Measurements from ENCODE around the gene SKI. TPM values are rescaled to one million over a fixed set of nuclear protein-coding genes. Genes with fewer than 3 reads are reported as not detected.

The SKI gene
- total and polyA plus RNA-seq, 7 experiments from 2014 or later: 0.61 to 278 (median 95.3) TPM

- Mint-ChIP-seq H3K9me3 (peaks cover 0 to 6% (median 0%) of the 10 kb centered on the region in 11 donors), H3K4me3 (peak overlapping the region in 9 of 10 donors; percentile 56 to 83 (median 69)), H3K36me3 (peaks cover 0 to 14% (median 4%) of the 10 kb centered on the region in 5 donors), H3K4me1 (peaks cover 9 to 24% (median 17%) of the 10 kb centered on the region in 7 donors), H3K27ac (peak overlapping the region in 4 of 9 donors; percentile 26 to 80 (median 62)), H3K27me3 (peaks cover 0 to 8% (median 0%) of the 10 kb centered on the region in 5 donors)
- ATAC-seq (peak; percentile 88), DNase-seq (peak; percentile 87 to 98 (median 97))
- Histone ChIP-seq H3K4me1 (ENCODE audit: control insufficient read depth in 2 of 2, insufficient read depth in 2 of 2, low read length in 2 of 2) (peaks cover 5 to 14% of the 10 kb centered on the region in 2 donors), H3K36me3 (ENCODE audit: control insufficient read depth in 2 of 3, insufficient read depth in 3 of 3, low read length in 3 of 3) (peaks cover 0 to 28% (median 0%) of the 10 kb centered on the region in 3 experiments), H3K27me3 (ENCODE audit: control insufficient read depth in 2 of 2, insufficient read depth in 2 of 2, low read length in 2 of 2) (no peaks in the 10 kb centered on the region), H3K9me3 (ENCODE audit: control insufficient read depth in 2 of 3, low read length in 3 of 3) (no peaks in the 10 kb centered on the region), H3K4me3 (ENCODE audit: low read length) (peak overlapping the region; percentile 33), H3K27ac (ENCODE audit: low read depth, low read length) (peak overlapping the region; percentile 72)
- POLR2A ChIA-PET: interaction anchor here (0.6 to 8.1 kb wide), 13 partner anchors 14 to 297 kb away, joined by 3 to 99 read pairs (median 4); partner anchors contain the start of genes FAAP20, MORN1 and RER1
- intact Hi-C loops (cut with micrococcal nuclease): loop anchor here (1.0 to 2.0 kb wide), 5 partner anchors 15 to 321 kb away; partner anchors contain the start of genes MORN1 (in 1 of the 2) and RER1 (in 1 of the 2)
- CTCF ChIA-PET: interaction anchor here (1.0 kb wide), 1 partner anchor 33 kb away, joined by 4 read pairs; the partner anchor contains the start of gene FAAP20
Measured at GRCh38 chr1:2227346-2228156, 568 bp upstream of the SKI start.

GRCh38 chr1:2228694-2229036 is 546 bp downstream of the SKI start:
- ChIA-PET CTCF (interaction anchor here (1.5 to 3.7 kb wide), 3 partner anchors 11 to 73 kb away, joined by 3 to 16 read pairs (median 3); no protein-coding TSS in a partner anchor), POLR2A (interaction anchor here (0.8 to 10.1 kb wide), 15 partner anchors 10 to 319 kb away, joined by 3 to 244 read pairs (median 6); partner anchors contain the start of genes MORN1 and RER1)
- Mint-ChIP-seq H3K27ac (peak overlapping the region; percentile 91 to 99 (median 96)), H3K27me3 (peaks cover 0 to 3% (median 0%) of the 10 kb centered on the region in 5 donors), H3K4me1 (peaks cover 18 to 34% (median 28%) of the 10 kb centered on the region in 7 donors), H3K9me3 (peaks cover 0 to 6% (median 0%) of the 10 kb centered on the region in 11 donors), H3K36me3 (peaks cover 0 to 17% (median 4%) of the 10 kb centered on the region in 5 donors), H3K4me3 (peak overlapping the region; percentile 89 to 100 (median 95))
- no peak for ATAC-seq
- Histone ChIP-seq H3K36me3 (ENCODE audit: control insufficient read depth in 2 of 3, insufficient read depth in 3 of 3, low read length in 3 of 3) (peaks cover 0 to 28% (median 0%) of the 10 kb centered on the region in 3 experiments), H3K27me3 (ENCODE audit: control insufficient read depth in 2 of 2, insufficient read depth in 2 of 2, low read length in 2 of 2) (no peaks in the 10 kb centered on the region), H3K4me1 (ENCODE audit: control insufficient read depth in 2 of 2, insufficient read depth in 2 of 2, low read length in 2 of 2) (peaks cover 14 to 25% of the 10 kb centered on the region in 2 donors), H3K4me3 (ENCODE audit: low read length) (peak overlapping the region; percentile 83), H3K27ac (ENCODE audit: low read depth, low read length) (peak overlapping the region; percentile 78), H3K9me3 (ENCODE audit: control insufficient read depth in 2 of 3, low read length in 3 of 3) (no peaks in the 10 kb centered on the region)
- DNase-seq: peak in 1 of 9 donors; percentile 51
- intact Hi-C loops (cut with micrococcal nuclease): no loop called here

- Histone ChIP-seq H3K27ac (ENCODE audit: low read depth, low read length) (peak overlapping the region; percentile 78), H3K4me1 (ENCODE audit: control insufficient read depth in 2 of 2, insufficient read depth in 2 of 2, low read length in 2 of 2) (peaks cover 20 to 31% of the 10 kb centered on the region in 2 donors), H3K27me3 (ENCODE audit: control insufficient read depth in 2 of 2, insufficient read depth in 2 of 2, low read length in 2 of 2) (no peaks in the 10 kb centered on the region), H3K9me3 (ENCODE audit: control insufficient read depth in 2 of 3, low read length in 3 of 3) (no peaks in the 10 kb centered on the region), H3K4me3 (ENCODE audit: low read length) (peak overlapping the region; percentile 83), H3K36me3 (ENCODE audit: control insufficient read depth in 2 of 3, insufficient read depth in 3 of 3, low read length in 3 of 3) (peaks cover 0 to 28% (median 0%) of the 10 kb centered on the region in 3 experiments)
- peaks cover 0 to 3% (median 0%) of the 10 kb centered on the region in 5 donors for H3K27me3 Mint-ChIP-seq
- peaks cover 0 to 17% (median 4%) of the 10 kb centered on the region in 5 donors for H3K36me3 Mint-ChIP-seq
- ChIA-PET CTCF (interaction anchor here (0.8 to 3.7 kb wide), 5 partner anchors 10 to 153 kb away, joined by 3 to 16 read pairs (median 4); no protein-coding TSS in a partner anchor), POLR2A (interaction anchor here (0.8 to 10.1 kb wide), 17 partner anchors 10 to 337 kb away, joined by 3 to 244 read pairs (median 5); partner anchors contain the start of genes MORN1 and RER1)
- peak overlapping the region; percentile 89 to 100 (median 95) for H3K4me3 Mint-ChIP-seq
- H3K27ac Mint-ChIP-seq: peak overlapping the region; percentile 91 to 99 (median 96)
- no peak for ATAC-seq
- H3K4me1 Mint-ChIP-seq: peaks cover 22 to 37% (median 31%) of the 10 kb centered on the region in 7 donors
- intact Hi-C loops (cut with micrococcal nuclease): no loop called here
- peaks cover 0 to 6% (median 0%) of the 10 kb centered on the region in 11 donors for H3K9me3 Mint-ChIP-seq
- peak in 8 of 9 donors; percentile 38 to 60 (median 56) for DNase-seq
Measured at GRCh38 chr1:2229037-2229864, 1.1 kb downstream of the SKI start.

- Mint-ChIP-seq H3K27me3 (peaks cover 0 to 3% (median 0%) of the 10 kb centered on the region in 5 donors), H3K4me1 (peaks cover 25 to 43% (median 35%) of the 10 kb centered on the region in 7 donors), H3K9me3 (peaks cover 0 to 6% (median 0%) of the 10 kb centered on the region in 11 donors), H3K27ac (peak overlapping the region; percentile 91 to 99 (median 97)), H3K4me3 (peak overlapping the region; percentile 89 to 100 (median 95)), H3K36me3 (peaks cover 0 to 17% (median 4%) of the 10 kb centered on the region in 5 donors)
- ATAC-seq (no peak), DNase-seq (peak in 2 of 9 donors; percentile 31 to 32)
- Histone ChIP-seq H3K4me3 (ENCODE audit: low read length) (peak overlapping the region; percentile 83), H3K9me3 (ENCODE audit: control insufficient read depth in 2 of 3, low read length in 3 of 3) (no peaks in the 10 kb centered on the region), H3K27ac (ENCODE audit: low read depth, low read length) (peak overlapping the region; percentile 78), H3K36me3 (ENCODE audit: control insufficient read depth in 2 of 3, insufficient read depth in 3 of 3, low read length in 3 of 3) (peaks cover 0 to 28% (median 0%) of the 10 kb centered on the region in 3 experiments), H3K27me3 (ENCODE audit: control insufficient read depth in 2 of 2, insufficient read depth in 2 of 2, low read length in 2 of 2) (no peaks in the 10 kb centered on the region), H3K4me1 (ENCODE audit: control insufficient read depth in 2 of 2, insufficient read depth in 2 of 2, low read length in 2 of 2) (peaks cover 29 to 40% of the 10 kb centered on the region in 2 donors)
- intact Hi-C loops (cut with micrococcal nuclease): no loop called here
- POLR2A ChIA-PET: interaction anchor here (0.6 to 10.1 kb wide), 16 partner anchors 9 to 348 kb away, joined by 3 to 244 read pairs (median 6); partner anchors contain the start of genes MORN1 and RER1
- CTCF ChIA-PET: interaction anchor here (0.8 to 3.7 kb wide), 6 partner anchors 9 to 152 kb away, joined by 3 to 16 read pairs (median 4); partner anchors contain the start of gene FAAP20
Measured at GRCh38 chr1:2229911-2230731, 2.0 kb downstream of the SKI start.

- peak; percentile 4 for ATAC-seq
- peak in 8 of 9 donors; percentile 47 to 69 (median 60) for DNase-seq
- intact Hi-C loops (cut with micrococcal nuclease): loop anchor here (1.0 kb wide), 2 partner anchors 32 to 70 kb away; no protein-coding TSS in a partner anchor
- Histone ChIP-seq H3K9me3 (ENCODE audit: control insufficient read depth in 2 of 3, low read length in 3 of 3) (no peaks in the 10 kb centered on the region), H3K4me1 (ENCODE audit: control insufficient read depth in 2 of 2, insufficient read depth in 2 of 2, low read length in 2 of 2) (peaks cover 37 to 48% of the 10 kb centered on the region in 2 donors), H3K27ac (ENCODE audit: low read depth, low read length) (peak overlapping the region; percentile 78), H3K27me3 (ENCODE audit: control insufficient read depth in 2 of 2, insufficient read depth in 2 of 2, low read length in 2 of 2) (no peaks in the 10 kb centered on the region), H3K4me3 (ENCODE audit: low read length) (peak overlapping the region; percentile 83), H3K36me3 (ENCODE audit: control insufficient read depth in 2 of 3, insufficient read depth in 3 of 3, low read length in 3 of 3) (peaks cover 0 to 28% (median 0%) of the 10 kb centered on the region in 3 experiments)
- Mint-ChIP-seq H3K4me1 (peaks cover 32 to 51% (median 43%) of the 10 kb centered on the region in 7 donors), H3K9me3 (peaks cover 0 to 11% (median 0%) of the 10 kb centered on the region in 11 donors), H3K36me3 (peaks cover 0 to 17% (median 7%) of the 10 kb centered on the region in 5 donors), H3K27me3 (peaks cover 0 to 3% (median 0%) of the 10 kb centered on the region in 5 donors), H3K4me3 (peak overlapping the region; percentile 89 to 100 (median 95)), H3K27ac (peak overlapping the region; percentile 91 to 99 (median 97))
- CTCF ChIA-PET: interaction anchor here (0.9 to 3.7 kb wide), 7 partner anchors 25 to 151 kb away, joined by 3 to 16 read pairs (median 3); partner anchors contain the start of gene FAAP20
- POLR2A ChIA-PET: interaction anchor here (0.7 to 10.1 kb wide), 18 partner anchors 10 to 615 kb away, joined by 3 to 244 read pairs (median 4); partner anchors contain the start of genes MIB2, MORN1 and RER1
Measured at GRCh38 chr1:2230781-2231531, 2.8 kb downstream of the SKI start.
